Panc1 (cell line): Measurements from ENCODE around the gene TMEM150B. TPM values are rescaled to one million over a fixed set of nuclear protein-coding genes. Genes with fewer than 3 reads are reported as not detected.

Source experiments
- ATAC-seq: fragments of 200-7000 bp; cut with Tn5 transposase; 2 replicates; pipeline ENCODE4 v1.9.1; 2020; ENCODE audit warnings: mild to moderate bottlenecking, moderate library complexity
- BruUV-seq: library from RNA; stranded (reverse); fragments of 400-500 nt; replicated peaks from 2 replicates; lab custom pipeline; 2021; lab: Mats Ljungman, UMichigan
- CTCF ChIA-PET: fragments of 300-600 bp; sonication (Branson Sonifier 250); formaldehyde crosslinking; loops from one replicate; lab custom pipeline; 2022; ENCODE audit warnings: antibody characterized with exemption; lab: Charles Lee
- POLR2A ChIA-PET: fragments of 300-600 bp; sonication (Branson Sonifier 250); formaldehyde crosslinking; loops from one replicate; lab custom pipeline; 2022; ENCODE audit warnings: antibody characterized with exemption; lab: Charles Lee
- DNase-seq: peaks from one replicate; pipeline ENCODE4 v3.0.0-alpha.2; 2010; ENCODE audit warnings: low read depth, low spot score
- H3K27ac ChIP-seq: 2 replicates; pipeline ENCODE4 v1.5.1; 2011; ENCODE audit warnings: mild to moderate bottlenecking, low read length, inconsistent platforms
- H3K27me3 ChIP-seq: fragments of 200-500 bp; sonication (Bioruptor generic); 2 replicates; pipeline ENCODE4 v1.6.0; 2014; ENCODE audit warnings: low read length, inconsistent platforms; ENCODE audit not compliant: control insufficient read depth, insufficient read depth
- H3K36me3 ChIP-seq: fragments of 200-500 bp; sonication (Bioruptor generic); 2 replicates; pipeline ENCODE4 v1.5.1; 2014; ENCODE audit warnings: inconsistent platforms, mild to moderate bottlenecking, low read length, moderate library complexity; ENCODE audit not compliant: control insufficient read depth, insufficient read depth
- H3K4me1 ChIP-seq: 2 replicates; pipeline ENCODE4 v1.5.1; 2011; ENCODE audit warnings: inconsistent platforms, mild to moderate bottlenecking, low read length, moderate library complexity; ENCODE audit not compliant: control insufficient read depth, insufficient read depth
- H3K4me3 ChIP-seq, 2 experiments: 2 replicates each; pipeline ENCODE4 v1.5.1; 2011 to 2012; ENCODE audit warnings: low read depth in 2 of 2, low read length in 2 of 2, mild to moderate bottlenecking in 2 of 2, inconsistent platforms in 1 of 2, moderate library complexity in 1 of 2
- H3K9me3 ChIP-seq: fragments of 200-500 bp; sonication (Bioruptor generic); 2 replicates; pipeline ENCODE4 v1.5.1; 2014; ENCODE audit warnings: low read depth, mild to moderate bottlenecking, inconsistent platforms, low read length, moderate library complexity; ENCODE audit not compliant: control insufficient read depth, insufficient read depth
- CTCF ChIP-seq: fragments of 450-650 bp; IDR thresholded peaks from 2 replicates; pipeline ENCODE4 v1.5.1; 2017; ENCODE audit warnings: mild to moderate bottlenecking
- POLR2AphosphoS5 ChIP-seq: IDR thresholded peaks from 2 replicates; pipeline ENCODE4 v1.6.1; 2012; ENCODE audit warnings: mild to moderate bottlenecking, low read depth, low read length, moderate library complexity
- REST ChIP-seq, 2 experiments: IDR thresholded peaks; 2 replicates each; pipeline ENCODE4 v1.6.1; 2011 to 2012; ENCODE audit warnings: low read depth in 2 of 2, control low read depth in 1 of 2, low read length in 1 of 2, mild to moderate bottlenecking in 1 of 2, moderate library complexity in 1 of 2; ENCODE audit not compliant: insufficient read depth in 1 of 2
- SIN3A ChIP-seq: IDR thresholded peaks from 2 replicates; pipeline ENCODE4 v1.6.1; 2012; ENCODE audit warnings: low read depth, mild to moderate bottlenecking, low read length, moderate library complexity, borderline replicate concordance; ENCODE audit not compliant: insufficient read depth
- TCF7L2 ChIP-seq: IDR thresholded peaks from 2 replicates; pipeline ENCODE4 v1.6.1; 2011; ENCODE audit warnings: mild to moderate bottlenecking, low read depth, low read length, inconsistent platforms
- in situ Hi-C: cut with HindIII; loops from 2 replicates; pipeline ENCODE4 v1.10.0; 2016; ENCODE audit warnings: low sequenced_read_pairs, low pct_unique_long_range_greater_than_20kb
- intact Hi-C: fragments of 100-400 bp; cut with micrococcal nuclease; formaldehyde crosslinking; loops from one replicate; pipeline ENCODE4 v1.10.0; 2022; ENCODE audit not compliant: unreplicated experiment
- total RNA-seq: library from RNA; stranded (reverse); gene quantifications from one replicate; pipeline ENCODE4 v1.2.1, GENCODE V29; 2021; ENCODE audit not compliant: unreplicated experiment

The TMEM150B gene
- total RNA-seq, 1 experiment from 2014 or later, result not detected

- CTCF ChIA-PET, result no interaction called here
- Histone ChIP-seq H3K27me3 (no peaks in the 10 kb centered on the region), H3K4me1 (peaks cover 5% of the 10 kb centered on the region; the same call in 1 of the 2 replicates), H3K27ac (no peak within 1 kb of the TSS; the same call in 1 of the 2 replicates), H3K36me3 (no peaks in the 10 kb centered on the region), H3K4me3 (no peak within 1 kb of the TSS), H3K9me3 (no peaks in the 10 kb centered on the region)
- POLR2A ChIA-PET, result no interaction called here
- no TSS peak for BruUV-seq
- no peak for DNase-seq
- peak; percentile 35; the same call in 1 of the 2 replicates for ATAC-seq
- in situ Hi-C loops, result no loop called here
- intact Hi-C loops, result no loop called here
- TF ChIP-seq REST (IDR thresholded peaks at IDR 0.05; ENCODE audit: insufficient read depth in 1 of 2, low read depth in 2 of 2, low read length in 1 of 2), result no peak
These were observed 38.0 kb upstream of the TMEM150B start, which contains the start of gene GARIN5B for GRCh38 chr19:55362990-55363716. GARIN5B (minus strand) TSS chr19:55363260; CDS start chr19:55363066, 194 bp downstream.

- peaks cover 5% of the 10 kb centered on the region; the same call in 1 of the 2 replicates for H3K4me1 ChIP-seq
- in situ Hi-C loops, result no loop called here
- no peak overlapping the region for H3K4me3 ChIP-seq
- intact Hi-C loops, result no loop called here
- ChIA-PET POLR2A (no interaction called here), CTCF (no interaction called here)
- no peak for ATAC-seq
- no peak for DNase-seq
- H3K27ac ChIP-seq, result no peak overlapping the region
- H3K27me3 ChIP-seq, result no peaks in the 10 kb centered on the region
- H3K36me3 ChIP-seq, result no peaks in the 10 kb centered on the region
- H3K9me3 ChIP-seq, result no peaks in the 10 kb centered on the region
- TF ChIP-seq REST (IDR thresholded peaks at IDR 0.05; ENCODE audit: insufficient read depth in 1 of 2, low read depth in 2 of 2, low read length in 1 of 2), result no peak
- no peak for TF ChIP-seq TCF7L2
- TF ChIP-seq CTCF, result no peak
- no peak for TF ChIP-seq POLR2AphosphoS5
- no peak for TF ChIP-seq SIN3A
- no TSS peak for BruUV-seq
These were observed 37.2 kb upstream of the TMEM150B start for GRCh38 chr19:55362174-55362989.
